Measurements from ENCODE around the gene SPTAN1.
"Not testable (repeated sequence)": the region's sequence is repeated elsewhere in the genome, so short reads cannot be mapped to it uniquely, and the experiment has no call there.

Gene SPTAN1

GRCh38 chr9:128553728-128554127 lies 1.3 kb downstream of the SPTAN1 start:
- no peak for DNase-seq (ENCODE audit: low read depth)

DNA sequence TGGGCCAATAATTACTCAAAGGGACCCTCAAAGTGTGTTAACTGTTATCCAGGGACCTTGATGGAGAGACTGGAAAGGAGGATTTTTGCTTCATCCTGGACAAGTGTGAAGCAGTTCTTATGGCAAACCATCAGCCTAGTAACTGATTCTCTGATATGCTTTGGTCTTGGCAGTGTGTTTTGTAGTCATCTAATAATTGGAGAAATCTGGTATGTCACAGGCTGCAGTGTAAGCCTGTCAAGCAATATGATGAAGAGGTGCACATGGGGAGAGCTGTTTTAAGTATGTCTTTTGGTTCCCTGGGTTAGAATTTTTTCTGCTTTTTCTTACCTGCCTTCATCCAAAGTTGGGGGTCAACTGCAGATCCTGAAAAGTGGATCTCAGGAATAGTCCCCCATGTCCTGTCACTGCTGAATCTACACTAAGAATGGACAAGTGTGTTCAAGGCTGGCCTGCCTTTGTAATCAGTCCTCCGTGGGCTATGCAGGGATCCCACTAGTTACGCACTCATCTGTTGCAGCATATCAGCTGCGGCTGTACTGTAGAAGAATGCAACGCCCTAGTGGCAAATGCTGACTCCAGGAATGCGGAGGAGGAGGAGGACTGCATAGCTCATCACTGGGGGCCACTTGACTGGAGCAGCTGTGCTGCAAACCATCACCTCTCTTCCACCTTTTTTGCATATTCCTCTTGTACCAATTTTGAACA lies 1.9 kb downstream of the SPTAN1 start:
- no peak for DNase-seq (ENCODE audit: low read depth)

- no peak for DNase-seq (ENCODE audit: low read depth)
These were observed 2.9 kb downstream of the SPTAN1 start for GRCh38 chr9:128555180-128555721.

- DNase-seq (ENCODE audit: low read depth) = no peak
These were observed 3.9 kb downstream of the SPTAN1 start for GRCh38 chr9:128556276-128556675.

GRCh38 chr9:128556926-128557634 lies 4.7 kb downstream of the SPTAN1 start:
- no peak for DNase-seq (ENCODE audit: low read depth)

GRCh38 chr9:128558431-128559310 lies 6.3 kb downstream of the SPTAN1 start:
- no peak for DNase-seq (ENCODE audit: low read depth)

DNA sequence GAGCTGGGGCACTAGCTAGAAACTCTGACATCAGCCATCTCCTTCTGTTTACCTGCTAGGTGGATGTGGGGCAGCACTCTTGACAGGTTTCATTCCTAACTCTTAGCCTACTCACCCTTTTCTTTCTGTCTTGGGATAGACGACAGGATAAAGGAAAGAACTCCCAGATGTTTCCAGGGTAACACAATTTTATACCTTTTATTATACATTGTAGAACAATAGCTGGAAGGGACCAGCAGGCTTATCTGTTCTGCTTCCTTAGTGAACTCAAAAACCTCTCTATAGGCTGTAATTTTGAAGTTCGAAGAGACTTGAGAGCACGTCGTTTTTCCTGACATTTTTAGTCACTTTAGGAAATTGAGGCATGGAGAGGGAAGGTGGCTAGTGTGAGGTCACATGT lies 13.2 kb downstream of the SPTAN1 start:
- DNase-seq (ENCODE audit: low read depth) = no peak

GRCh38 chr9:128568470-128569078 lies 16.2 kb downstream of the SPTAN1 start:
- no peak for DNase-seq (ENCODE audit: low read depth)

- no peak for DNase-seq (ENCODE audit: low read depth)
These were observed 23.1 kb downstream of the SPTAN1 start for GRCh38 chr9:128575469-128575868.

DNA sequence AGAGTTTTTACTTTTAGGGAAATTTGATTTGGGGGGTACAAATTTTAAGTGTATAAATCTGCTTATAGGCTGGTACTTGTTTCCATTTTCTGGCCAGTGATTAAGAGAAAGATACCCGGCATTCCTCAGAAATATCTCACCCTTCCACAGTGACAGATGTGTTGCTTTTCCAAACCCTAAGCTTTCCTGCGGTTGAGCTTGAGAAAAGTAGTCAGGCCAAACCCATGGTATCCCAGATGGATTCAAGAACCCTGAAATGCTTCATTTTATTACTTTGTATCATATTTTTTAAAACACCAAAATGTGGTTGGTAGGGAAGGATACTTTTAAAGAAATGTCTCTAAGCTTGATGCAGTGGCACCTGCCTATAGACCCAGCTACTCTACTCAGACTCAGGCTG lies 23.5 kb downstream of the SPTAN1 start:
- no peak for DNase-seq (ENCODE audit: low read depth)

DNA sequence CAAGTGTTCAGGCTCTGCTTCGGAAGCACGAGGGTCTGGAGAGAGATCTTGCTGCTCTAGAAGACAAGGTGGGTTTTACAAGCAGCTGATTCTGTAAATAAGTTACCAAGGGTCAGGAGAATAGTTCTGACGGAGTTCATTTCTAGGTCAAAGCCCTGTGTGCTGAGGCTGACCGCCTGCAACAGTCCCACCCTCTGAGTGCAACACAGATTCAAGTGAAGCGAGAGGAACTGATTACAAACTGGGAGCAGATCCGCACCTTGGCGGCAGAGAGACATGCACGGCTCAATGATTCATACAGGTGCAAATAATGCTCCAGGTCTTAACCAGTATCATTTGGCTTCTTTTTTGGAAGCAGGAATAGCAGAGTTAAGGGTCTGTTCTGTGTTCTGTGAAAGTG lies 24.8 kb downstream of the SPTAN1 start:
- DNase-seq (ENCODE audit: low read depth) = no peak

GRCh38 chr9:128579194-128579593 lies 26.8 kb downstream of the SPTAN1 start:
- no peak for DNase-seq (ENCODE audit: low read depth)

- DNase-seq (ENCODE audit: low read depth) = no peak
These were observed 28.3 kb downstream of the SPTAN1 start for GRCh38 chr9:128580731-128581130.

DNA sequence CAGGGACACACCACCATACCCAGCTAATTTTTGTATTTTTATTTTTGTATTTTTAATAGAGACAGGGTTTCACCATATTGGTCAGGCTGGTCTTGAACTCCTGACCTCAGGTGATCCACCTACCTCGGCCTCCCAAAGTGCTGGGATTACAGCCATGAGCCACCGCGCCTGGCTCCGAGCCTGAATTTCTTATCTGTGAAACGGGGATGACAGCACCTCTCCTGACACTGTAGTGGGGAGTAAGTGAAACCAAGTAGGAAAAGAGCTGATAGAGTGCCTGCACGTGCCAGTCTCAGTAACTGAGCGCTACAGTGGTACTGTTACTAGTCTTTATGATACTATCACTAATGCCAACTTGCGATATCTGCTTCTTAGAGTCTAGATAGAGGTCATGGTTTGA lies 32.8 kb downstream of the SPTAN1 start:
- DNase-seq (ENCODE audit: low read depth) = not testable (repeated sequence)

- DNase-seq (ENCODE audit: low read depth) = not testable (repeated sequence)
These were observed 34.5 kb downstream of the SPTAN1 start for GRCh38 chr9:128586934-128587333.

DNA sequence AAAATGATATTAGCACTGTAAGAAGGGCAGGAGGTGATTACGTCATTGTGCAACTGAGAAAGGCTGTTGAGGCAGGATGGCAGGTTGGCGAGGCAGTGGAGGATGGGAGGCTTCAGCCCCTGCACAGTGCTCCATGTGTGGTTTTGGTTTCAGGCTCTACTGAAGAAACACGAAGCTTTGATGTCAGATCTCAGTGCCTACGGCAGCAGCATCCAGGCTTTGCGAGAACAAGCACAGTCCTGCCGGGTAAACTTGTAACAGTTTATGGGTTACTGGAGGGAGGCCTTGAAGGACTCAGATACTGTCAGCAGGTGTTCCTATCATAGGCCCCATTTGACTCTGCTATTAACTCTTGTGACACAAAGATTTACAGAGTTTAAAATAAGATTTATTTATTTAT lies 35.1 kb downstream of the SPTAN1 start:
- DNase-seq (ENCODE audit: low read depth) = no peak

DNA sequence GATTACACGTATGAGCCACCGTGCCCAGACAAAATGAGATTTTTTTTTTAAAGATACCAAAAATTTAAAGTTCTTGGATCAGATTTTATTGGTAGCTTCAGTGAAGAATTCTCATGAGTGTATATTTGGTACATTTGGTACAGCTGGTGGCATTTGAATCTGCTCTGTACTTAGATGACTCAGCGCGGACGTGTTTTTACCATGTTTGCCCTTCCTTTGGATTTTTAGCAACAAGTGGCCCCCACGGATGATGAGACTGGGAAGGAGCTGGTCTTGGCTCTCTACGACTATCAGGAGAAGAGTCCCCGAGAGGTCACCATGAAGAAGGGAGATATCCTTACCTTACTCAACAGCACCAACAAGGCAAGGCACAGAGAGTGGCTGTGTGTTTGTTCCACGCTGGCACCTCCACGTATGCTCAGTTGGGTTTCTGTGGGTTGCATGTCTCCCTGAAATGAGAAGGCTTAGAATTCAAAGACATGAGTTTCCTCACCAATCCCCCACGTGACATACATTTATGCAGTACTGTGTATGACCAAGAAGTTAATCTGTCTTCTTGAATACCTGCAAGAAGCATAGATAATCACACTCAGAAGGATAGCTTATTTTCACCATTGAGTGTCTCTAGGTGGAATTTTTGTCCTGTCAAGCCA lies 36.3 kb downstream of the SPTAN1 start:
- DNase-seq (ENCODE audit: low read depth) = no peak

GRCh38 chr9:128593039-128593438 lies 40.7 kb downstream of the SPTAN1 start:
- DNase-seq (ENCODE audit: low read depth) = no peak

DNA sequence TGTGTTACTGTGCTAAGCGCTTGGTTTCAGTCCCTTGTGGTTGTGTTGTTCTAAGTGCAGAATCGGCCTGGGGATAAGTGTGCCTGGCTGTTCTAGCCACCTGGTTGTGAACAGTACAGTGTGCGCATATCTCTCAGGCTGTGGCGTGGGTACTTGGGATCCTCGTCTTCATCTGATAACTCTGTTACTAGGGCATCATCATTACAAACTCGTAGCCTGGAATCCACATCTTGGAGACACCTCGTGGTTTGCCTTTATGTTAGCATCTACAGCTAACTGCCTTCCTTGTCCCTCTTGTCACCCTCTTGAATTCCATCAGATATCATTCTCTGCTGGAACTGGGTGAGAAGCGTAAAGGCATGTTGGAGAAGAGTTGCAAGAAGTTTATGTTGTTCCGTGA lies 41.5 kb downstream of the SPTAN1 start:
- no peak for DNase-seq (ENCODE audit: low read depth)

DNA sequence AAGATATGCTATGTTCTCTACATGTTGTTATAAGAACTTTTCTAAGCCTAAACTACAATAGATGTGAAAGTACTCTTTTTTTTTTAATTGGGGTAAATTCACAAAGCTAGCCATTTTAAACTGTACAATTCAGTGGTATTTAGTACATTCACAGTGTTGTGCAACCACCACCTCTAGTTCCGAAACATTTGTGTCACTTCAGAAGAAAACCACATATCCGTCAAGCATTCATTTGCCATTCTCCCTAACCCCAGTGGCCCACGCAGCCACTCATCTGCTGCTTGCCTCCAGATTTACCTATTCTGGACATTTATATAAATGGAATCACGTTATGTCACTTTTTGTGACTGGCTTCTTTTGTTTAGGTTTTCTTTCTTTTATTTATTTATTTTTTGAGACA lies 43.1 kb downstream of the SPTAN1 start:
- DNase-seq (ENCODE audit: low read depth) = no peak

GRCh38 chr9:128600099-128600498 lies 47.7 kb downstream of the SPTAN1 start:
- no peak for DNase-seq (ENCODE audit: low read depth)

DNA sequence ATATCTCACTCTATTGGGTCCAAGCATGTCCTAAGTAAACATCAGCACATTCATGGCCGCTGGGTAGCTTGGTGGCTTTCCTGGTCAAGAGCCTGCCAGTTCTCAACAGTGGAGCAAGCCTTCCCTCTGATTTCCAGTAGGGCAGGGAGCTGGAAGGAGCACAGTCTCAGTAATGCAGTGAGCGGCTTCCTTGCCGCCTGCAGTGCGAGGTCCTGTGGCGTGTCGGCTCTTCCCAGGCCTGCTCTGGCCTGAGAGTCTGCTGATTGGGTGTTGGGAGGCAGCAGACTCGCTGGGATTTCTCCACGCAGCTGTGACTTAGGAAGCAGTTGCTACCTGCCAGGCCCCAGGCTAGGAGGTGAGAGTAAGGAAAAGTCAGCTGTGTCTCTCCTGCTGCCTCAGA lies 51.3 kb downstream of the SPTAN1 start:
- no peak for DNase-seq (ENCODE audit: low read depth)
